Peyer's patch (tissue), 4 donors: ENCODE results near the gene PJA2. TPM values are rescaled to one million over a fixed set of nuclear protein-coding genes. Genes with fewer than 3 reads are reported as not detected.

Experiments used
- DNase-seq, 3 donors: peaks; one replicate each; pipeline ENCODE4 v3.0.0-alpha.2; 2017 to 2019
- H3K27ac ChIP-seq, 4 donors: fragments of 200-600 bp; sonication (generic); one replicate each; pipeline ENCODE4 v1.5.1; 2016 to 2019
- H3K27me3 ChIP-seq, 2 donors: fragments of 200-600 bp; sonication (generic); one replicate each; pipeline ENCODE4 v1.5.1; 2019
- H3K36me3 ChIP-seq, 3 donors: fragments of 200-600 bp; sonication (generic); one replicate each; pipeline ENCODE4 v1.5.1; 2016 to 2019
- H3K4me1 ChIP-seq, 4 donors: fragments of 200-600 bp; sonication (generic); one replicate each; pipeline ENCODE4 v1.5.1; 2016 to 2019
- H3K4me3 ChIP-seq, 4 donors: fragments of 200-600 bp; sonication (generic); 1 replicate in 3 of 4; 2 replicates in 1 of 4; pipeline ENCODE4 v1.5.1; 2016 to 2019; ENCODE audit warnings: mild to moderate bottlenecking in 1 of 4
- H3K9me3 ChIP-seq, 4 donors: fragments of 200-600 bp; sonication (generic); one replicate each; pipeline ENCODE4 v1.5.1; 2016 to 2019; ENCODE audit warnings: mild to moderate bottlenecking in 1 of 4
- POLR2A ChIP-seq, 2 donors: fragments of 450-650 bp; IDR thresholded peaks; one replicate each; pipeline ENCODE4 v1.5.1; 2017; ENCODE audit warnings: antibody characterized with exemption in 2 of 2, mild to moderate bottlenecking in 2 of 2, moderate library complexity in 2 of 2
- total RNA-seq, 4 donors: library from RNA; depleted of rRNA; stranded (reverse); fragments of >200 nt; gene quantifications; one replicate each; pipeline ENCODE4 v1.1.0, GENCODE V29; 2016
- TF ChIP-seq, protein P1 (sequence below), 6 experiments: fragments of 450-650 bp in 4 of 6; fragments of 200-600 bp in 2 of 6; sonication (generic) in 1 of 6; IDR thresholded peaks; one replicate each; pipeline ENCODE4 v1.5.1; 2017 to 2019; ENCODE audit warnings: antibody characterized with exemption in 6 of 6, mild to moderate bottlenecking in 3 of 6, moderate library complexity in 1 of 6

PJA2 gene
- total RNA-seq, 4 donors from 2014 or later = 40.6 to 68.5 (median 51.6) TPM

DNA sequence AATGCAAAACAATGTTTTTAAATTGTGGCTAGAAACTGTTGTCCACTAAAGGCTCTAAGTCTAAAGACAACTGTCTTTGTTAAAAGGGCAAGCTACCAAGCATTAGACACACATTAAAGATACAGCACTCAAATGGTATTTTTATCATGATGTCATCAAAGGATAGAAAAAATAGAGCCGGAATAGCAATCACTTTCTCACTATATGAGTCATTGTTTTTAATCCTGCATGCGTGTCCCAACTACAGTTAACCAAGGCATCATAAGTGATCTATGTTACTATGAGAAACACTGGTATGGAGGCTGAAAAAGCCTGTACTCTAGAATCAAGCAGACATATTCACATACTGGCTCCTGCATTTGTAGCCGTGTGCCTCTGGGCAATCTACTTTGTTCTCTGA lies 1.9 kb upstream of the PJA2 start:
- DNase-seq = no peak
- no peak overlapping the region for H3K4me3 ChIP-seq
- no peaks in the 10 kb centered on the region for H3K36me3 ChIP-seq
- peaks cover 0 to 18% (median 5%) of the 10 kb centered on the region in 4 donors for H3K4me1 ChIP-seq
- H3K9me3 ChIP-seq = no peaks in the 10 kb centered on the region
- TF ChIP-seq, protein P1, sequence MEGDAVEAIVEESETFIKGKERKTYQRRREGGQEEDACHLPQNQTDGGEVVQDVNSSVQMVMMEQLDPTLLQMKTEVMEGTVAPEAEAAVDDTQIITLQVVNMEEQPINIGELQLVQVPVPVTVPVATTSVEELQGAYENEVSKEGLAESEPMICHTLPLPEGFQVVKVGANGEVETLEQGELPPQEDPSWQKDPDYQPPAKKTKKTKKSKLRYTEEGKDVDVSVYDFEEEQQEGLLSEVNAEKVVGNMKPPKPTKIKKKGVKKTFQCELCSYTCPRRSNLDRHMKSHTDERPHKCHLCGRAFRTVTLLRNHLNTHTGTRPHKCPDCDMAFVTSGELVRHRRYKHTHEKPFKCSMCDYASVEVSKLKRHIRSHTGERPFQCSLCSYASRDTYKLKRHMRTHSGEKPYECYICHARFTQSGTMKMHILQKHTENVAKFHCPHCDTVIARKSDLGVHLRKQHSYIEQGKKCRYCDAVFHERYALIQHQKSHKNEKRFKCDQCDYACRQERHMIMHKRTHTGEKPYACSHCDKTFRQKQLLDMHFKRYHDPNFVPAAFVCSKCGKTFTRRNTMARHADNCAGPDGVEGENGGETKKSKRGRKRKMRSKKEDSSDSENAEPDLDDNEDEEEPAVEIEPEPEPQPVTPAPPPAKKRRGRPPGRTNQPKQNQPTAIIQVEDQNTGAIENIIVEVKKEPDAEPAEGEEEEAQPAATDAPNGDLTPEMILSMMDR (IDR thresholded peaks at IDR 0.05) = no peak
- no peak for TF ChIP-seq POLR2A (IDR thresholded peaks at IDR 0.05)
- peak overlapping the region in 2 of 4 donors; percentile 98 to 99 for H3K27ac ChIP-seq
- no peaks in the 10 kb centered on the region for H3K27me3 ChIP-seq

- Histone ChIP-seq H3K27ac (peak overlapping the region; percentile 96 to 99 (median 98)), H3K27me3 (no peaks in the 10 kb centered on the region), H3K9me3 (no peaks in the 10 kb centered on the region), H3K36me3 (no peaks in the 10 kb centered on the region), H3K4me1 (peaks cover 0 to 23% (median 5%) of the 10 kb centered on the region in 4 donors), H3K4me3 (peak overlapping the region; percentile 67 to 96 (median 86))
- TF ChIP-seq, protein P1 (IDR thresholded peaks at IDR 0.05) = no peak
- no peak for TF ChIP-seq POLR2A (IDR thresholded peaks at IDR 0.05)
- no peak for DNase-seq
Observed at GRCh38 chr5:109411149-109411514, 1.4 kb upstream of the PJA2 start.

DNA sequence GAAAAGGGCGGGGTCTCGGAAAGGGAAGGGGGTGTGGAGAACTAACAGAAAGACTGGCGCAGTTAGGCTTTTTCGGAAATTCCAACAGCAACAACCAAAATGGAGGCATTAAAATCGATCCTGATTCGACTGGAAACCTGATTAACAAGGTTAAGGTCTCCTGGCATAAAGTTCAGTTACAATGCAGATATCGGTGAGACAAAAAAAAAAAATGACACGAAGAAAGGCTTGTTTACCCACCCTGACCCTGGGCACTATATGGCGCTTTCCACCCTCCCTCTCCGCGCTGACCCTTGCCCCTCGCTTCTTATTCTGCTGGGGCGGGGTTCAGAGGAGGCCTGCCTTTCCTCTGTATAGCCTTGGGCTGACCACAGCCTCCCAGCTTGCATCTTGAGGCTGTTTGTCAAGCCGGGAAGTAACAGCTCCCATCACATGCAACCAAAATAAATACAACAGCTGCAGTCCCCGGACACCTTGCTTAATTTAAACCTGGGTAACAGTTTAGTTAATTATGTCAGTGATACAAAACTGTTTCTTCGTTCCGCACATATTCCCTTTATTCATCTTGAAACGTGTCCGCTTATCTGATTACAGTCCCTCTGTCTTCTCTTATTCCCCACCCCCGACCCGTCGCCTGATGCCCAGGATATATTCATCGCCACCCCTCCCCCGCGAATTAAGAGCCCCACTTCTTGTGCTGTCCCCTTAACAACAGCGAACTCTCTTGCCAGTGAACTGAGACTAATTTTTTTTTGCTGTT lies 795 bp upstream of the PJA2 start:
- DNase-seq = peak; percentile 73 to 91 (median 86)
- Histone ChIP-seq H3K27ac (peak overlapping the region; percentile 96 to 99 (median 98)), H3K36me3 (no peaks in the 10 kb centered on the region), H3K4me1 (peaks cover 0 to 23% (median 5%) of the 10 kb centered on the region in 4 donors), H3K9me3 (no peaks in the 10 kb centered on the region), H3K4me3 (peak overlapping the region; percentile 67 to 96 (median 86)), H3K27me3 (no peaks in the 10 kb centered on the region)
- TF ChIP-seq POLR2A (IDR thresholded peaks at IDR 0.05) = no peak
- TF ChIP-seq, protein P1 (IDR thresholded peaks at IDR 0.05) = peak in 1 of 6 experiments; percentile 1

- Histone ChIP-seq H3K36me3 (peaks cover 0 to 4% (median 0%) of the 10 kb centered on the region in 3 donors), H3K4me3 (peak overlapping the region; percentile 67 to 96 (median 86)), H3K9me3 (no peaks in the 10 kb centered on the region), H3K27me3 (no peaks in the 10 kb centered on the region), H3K27ac (peak overlapping the region; percentile 96 to 99 (median 98)), H3K4me1 (peaks cover 0 to 23% (median 5%) of the 10 kb centered on the region in 4 donors)
- DNase-seq = peak; percentile 78 to 89 (median 80)
- no peak for TF ChIP-seq POLR2A (IDR thresholded peaks at IDR 0.05)
- TF ChIP-seq, protein P1 (IDR thresholded peaks at IDR 0.05) = no peak
Observed at GRCh38 chr5:109408991-109409843, 557 bp downstream of the PJA2 start.

DNA sequence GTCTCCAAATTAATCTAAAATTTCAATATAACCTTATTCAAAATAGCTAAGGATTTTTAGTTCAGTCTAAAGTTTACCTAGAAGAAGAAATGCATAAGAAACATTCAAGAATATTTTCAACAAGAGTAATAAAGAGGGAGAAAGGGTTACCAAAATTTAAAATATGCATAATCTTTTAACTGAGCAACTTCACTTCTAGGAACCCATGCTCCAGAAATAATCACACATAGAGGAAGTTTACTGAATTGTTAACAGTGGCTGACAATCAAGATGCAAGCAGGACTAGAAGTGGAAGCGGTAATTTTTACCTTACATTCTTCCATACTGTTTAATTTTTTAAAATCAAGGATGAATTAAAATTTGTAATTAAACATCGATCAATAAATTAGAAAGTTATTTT lies 1.9 kb downstream of the PJA2 start:
- DNase-seq = no peak
- TF ChIP-seq POLR2A (IDR thresholded peaks at IDR 0.05) = no peak
- TF ChIP-seq, protein P1 (IDR thresholded peaks at IDR 0.05) = no peak
- Histone ChIP-seq H3K36me3 (peaks cover 0 to 9% (median 0%) of the 10 kb centered on the region in 3 donors), H3K9me3 (no peaks in the 10 kb centered on the region), H3K4me3 (peak overlapping the region in 3 of 4 donors; percentile 4 to 90 (median 83)), H3K27me3 (no peaks in the 10 kb centered on the region), H3K27ac (peak overlapping the region in 2 of 4 donors; percentile 97 to 99), H3K4me1 (peaks cover 0 to 19% (median 5%) of the 10 kb centered on the region in 4 donors)
